IPS-NIHi7 (cell line): ENCODE data around the gene LAMTOR1.

Experiments
- DNase-seq: peaks from one replicate; pipeline ENCODE4 v3.0.0; 2012; ENCODE audit warnings: mixed read lengths; ENCODE audit errors: extremely low spot score

The LAMTOR1 gene

GRCh38 chr11:72119198-72119597 lies 16.1 kb upstream of the LAMTOR1 start:
- no peak for DNase-seq

DNA sequence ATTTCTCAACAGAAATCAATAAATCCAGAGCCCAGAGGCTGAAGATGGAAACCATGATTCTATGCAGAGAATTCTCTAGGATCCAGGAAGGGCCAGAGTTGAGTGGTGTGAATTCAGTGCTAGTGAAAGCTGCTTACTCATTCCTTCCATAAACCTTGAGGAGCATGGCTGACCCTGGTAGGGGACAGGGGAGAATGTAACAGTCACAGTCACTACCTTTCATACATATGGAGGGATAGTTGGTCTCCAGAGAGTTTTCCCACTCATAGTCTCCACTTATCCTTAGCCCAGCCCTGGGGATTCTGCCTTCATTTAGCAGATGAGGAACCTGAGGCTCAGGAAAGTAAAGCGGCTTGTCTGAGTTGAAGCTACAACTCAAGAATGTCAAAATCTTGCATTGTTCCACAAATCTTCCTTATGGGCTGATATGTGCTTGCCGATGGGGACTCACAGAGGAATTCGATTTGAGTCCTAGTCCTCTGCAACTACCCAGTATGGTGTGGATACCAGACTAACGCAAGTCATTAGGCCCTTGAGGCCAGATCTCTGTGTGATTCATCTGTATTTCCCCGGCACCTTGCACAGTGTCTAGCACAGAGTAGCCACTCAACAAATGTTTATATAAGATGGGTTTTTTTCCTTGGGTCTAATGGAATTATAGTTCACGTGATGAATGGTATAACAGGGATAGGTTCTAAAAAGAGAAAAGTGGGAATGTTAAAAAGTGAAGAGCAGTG lies 13.1 kb upstream of the LAMTOR1 start:
- no peak for DNase-seq

DNA sequence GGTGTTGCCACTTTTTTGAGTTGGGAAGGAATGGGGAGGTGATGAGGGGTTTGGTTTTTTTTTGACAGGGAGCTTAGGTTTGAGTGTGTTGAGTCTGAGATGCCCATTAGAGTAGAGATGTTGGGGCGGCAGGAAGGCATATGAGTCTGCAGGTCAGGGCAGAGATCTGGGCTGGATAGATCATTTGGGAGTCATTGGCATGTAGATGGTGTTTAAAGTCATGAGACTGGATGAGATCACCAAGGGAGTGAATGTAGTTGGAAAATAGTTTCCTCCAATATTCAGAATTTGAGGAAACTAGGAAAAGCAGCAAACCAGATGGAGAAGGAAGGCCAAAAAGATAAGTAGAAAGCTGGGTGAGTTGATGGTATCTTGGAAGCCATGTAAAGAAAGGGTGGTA lies 11.5 kb upstream of the LAMTOR1 start:
- no peak for DNase-seq

DNA sequence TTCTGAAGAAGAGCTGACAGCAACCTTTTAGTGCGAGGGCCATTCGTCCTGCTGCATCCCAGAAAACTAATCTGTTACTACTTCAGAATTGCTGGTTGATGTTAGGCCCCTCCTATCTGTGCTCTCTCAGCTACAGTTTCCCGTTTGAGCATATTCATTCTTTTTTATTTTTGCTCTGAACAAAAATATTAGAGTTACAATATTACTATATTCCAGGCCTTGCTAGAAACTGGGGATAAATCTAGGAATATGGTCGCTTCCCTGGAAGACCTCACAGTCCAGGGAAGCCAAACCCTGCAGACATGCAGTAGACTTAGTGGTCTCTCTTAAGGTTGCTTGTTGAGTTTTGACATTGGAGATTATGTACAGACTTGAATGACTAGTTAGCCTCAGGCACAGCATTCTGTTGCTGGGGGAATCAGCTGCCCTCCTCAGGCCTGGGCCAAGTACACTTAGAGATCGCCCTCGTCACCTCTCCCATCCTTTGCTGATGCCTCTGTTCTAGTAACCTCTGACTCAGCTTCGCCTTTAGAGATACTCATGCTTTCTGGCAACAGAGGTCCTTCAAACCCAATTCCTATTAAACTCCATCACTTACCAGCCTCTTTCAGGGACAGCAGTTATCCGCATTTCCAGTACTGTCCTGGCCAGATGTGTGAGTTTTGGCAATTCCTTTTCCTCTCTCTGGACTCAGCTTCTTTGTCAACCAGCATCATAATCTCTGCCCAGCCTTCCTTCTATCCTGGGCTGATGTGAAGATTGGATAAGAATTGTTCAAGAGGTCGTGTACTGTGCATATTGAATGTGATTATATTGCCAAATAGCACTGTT lies 10.1 kb upstream of the LAMTOR1 start:
- no peak for DNase-seq

DNA sequence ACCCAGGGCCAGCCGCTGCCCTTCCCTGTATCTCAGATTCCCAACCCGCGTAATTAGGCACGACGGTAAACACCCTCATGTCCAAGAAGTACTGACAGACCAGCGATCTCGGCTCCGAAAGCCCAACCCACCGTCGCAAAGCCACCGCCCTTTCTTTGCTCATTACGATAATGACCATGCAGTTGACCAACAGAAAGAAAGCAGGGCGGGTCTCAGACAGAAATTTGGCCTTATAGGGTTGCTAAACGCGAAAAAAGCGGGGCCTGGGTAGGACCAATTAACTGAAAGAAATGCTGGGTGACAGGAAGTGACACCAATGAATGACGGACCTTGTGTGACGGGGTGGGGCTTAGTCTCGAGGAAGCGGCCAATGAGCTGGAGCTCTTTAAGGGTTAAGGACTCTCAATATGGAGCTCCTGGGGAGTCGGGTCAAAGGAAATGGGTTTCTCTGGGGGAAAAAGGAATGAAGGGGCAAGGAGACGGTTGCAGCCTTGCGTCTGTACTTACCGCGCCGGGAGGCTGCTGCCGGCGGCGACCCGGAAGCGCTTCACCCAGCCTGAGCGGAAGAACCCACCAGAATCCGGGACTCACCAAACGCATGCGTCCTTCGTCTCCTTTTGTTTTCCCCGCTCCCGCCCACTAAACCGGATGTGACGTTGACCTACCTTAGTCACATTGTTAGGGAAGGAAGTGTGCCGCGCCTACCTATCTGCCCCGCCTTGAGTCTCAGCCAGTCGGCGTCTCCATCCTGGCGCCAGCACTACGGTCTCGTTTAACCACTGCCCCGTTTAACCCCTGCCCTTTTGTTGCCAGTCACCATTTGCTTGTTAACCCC lies 9.3 kb upstream of the LAMTOR1 start, which contains the start of gene ANAPC15:
TSS of gene ANAPC15 (minus strand) at position 553 of the 835 bp plus-strand sequence. CDS start 1,419 bp downstream, outside the sequence.
- DNase-seq = peak; percentile 93

GRCh38 chr11:72111300-72112142 lies 8.4 kb upstream of the LAMTOR1 start:
- no peak for DNase-seq

- no peak for DNase-seq
Observed at GRCh38 chr11:72105888-72106287, 2.8 kb upstream of the LAMTOR1 start, which contains the start of gene TOMT. Gene TOMT (plus strand): TSS chr11:72105924. CDS start chr11:72105952, 28 bp downstream.

- DNase-seq = no peak
Observed at GRCh38 chr11:72103754-72104167, 664 bp upstream of the LAMTOR1 start.

GRCh38 chr11:72102631-72102945 lies 509 bp downstream of the LAMTOR1 start:
- no peak for DNase-seq

GRCh38 chr11:72102162-72102561 lies 935 bp downstream of the LAMTOR1 start:
- no peak for DNase-seq

GRCh38 chr11:72100462-72100861 lies 2.6 kb downstream of the LAMTOR1 start:
- no peak for DNase-seq

DNA sequence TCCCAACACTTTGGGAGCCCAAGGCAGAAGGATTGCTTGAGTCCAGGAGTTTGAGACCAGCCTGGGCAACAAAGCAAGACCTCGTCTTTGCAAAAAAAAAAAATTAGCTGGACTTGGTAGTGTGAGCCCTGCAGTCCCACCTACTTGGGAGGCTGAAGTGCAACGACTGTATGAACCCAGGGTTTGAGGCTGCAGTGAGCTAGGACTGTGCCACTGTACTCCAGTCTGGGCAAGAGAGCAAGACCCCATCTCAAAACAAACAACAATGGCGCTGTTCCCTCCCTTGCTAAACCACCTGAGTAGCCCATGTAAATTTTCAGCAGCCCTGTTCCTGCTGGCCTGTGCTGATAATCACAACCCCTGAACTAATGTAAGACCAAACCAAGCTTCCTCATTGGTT lies 3.1 kb downstream of the LAMTOR1 start:
- no peak for DNase-seq

DNA sequence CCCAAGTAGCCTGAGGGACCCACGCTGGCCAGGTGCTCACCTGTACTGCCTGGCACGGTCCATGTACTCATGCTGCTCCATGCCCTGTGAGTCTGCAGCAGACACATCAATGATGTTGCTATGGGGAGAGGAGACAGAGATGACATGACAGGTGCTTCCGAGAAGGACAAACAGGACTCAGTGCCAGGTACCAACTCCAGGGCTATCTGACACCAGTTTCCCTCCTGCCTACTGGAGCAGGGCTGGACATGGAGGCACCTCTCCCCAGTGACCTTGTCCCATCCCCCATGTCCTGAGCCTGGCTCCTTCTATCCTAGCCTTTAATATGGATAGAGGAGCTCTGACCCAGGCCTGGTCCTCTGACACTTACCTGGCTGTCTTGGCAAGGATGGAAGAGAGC lies 4.4 kb downstream of the LAMTOR1 start:
- no peak for DNase-seq

DNA sequence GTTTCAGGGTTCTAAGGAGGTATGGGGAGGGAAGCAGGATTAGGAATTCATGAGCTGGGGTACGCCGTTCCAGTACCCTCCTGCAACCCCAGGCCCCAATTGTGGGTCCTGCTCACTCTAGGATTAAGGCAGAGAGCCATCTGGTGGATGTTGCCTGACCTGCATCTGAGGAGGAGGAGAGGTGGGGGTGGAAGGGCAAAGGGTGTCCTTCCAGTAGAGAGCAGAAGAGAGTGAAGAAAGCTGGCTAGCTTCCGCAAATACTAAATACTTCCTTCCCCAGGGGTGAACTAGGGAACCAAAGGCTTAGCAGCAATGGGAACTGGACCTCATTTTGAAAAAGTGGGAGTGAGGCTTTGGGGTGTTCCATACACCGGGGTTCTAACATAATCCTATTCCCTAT lies 11.8 kb downstream of the LAMTOR1 start:
- peak; percentile 88 for DNase-seq

DNA sequence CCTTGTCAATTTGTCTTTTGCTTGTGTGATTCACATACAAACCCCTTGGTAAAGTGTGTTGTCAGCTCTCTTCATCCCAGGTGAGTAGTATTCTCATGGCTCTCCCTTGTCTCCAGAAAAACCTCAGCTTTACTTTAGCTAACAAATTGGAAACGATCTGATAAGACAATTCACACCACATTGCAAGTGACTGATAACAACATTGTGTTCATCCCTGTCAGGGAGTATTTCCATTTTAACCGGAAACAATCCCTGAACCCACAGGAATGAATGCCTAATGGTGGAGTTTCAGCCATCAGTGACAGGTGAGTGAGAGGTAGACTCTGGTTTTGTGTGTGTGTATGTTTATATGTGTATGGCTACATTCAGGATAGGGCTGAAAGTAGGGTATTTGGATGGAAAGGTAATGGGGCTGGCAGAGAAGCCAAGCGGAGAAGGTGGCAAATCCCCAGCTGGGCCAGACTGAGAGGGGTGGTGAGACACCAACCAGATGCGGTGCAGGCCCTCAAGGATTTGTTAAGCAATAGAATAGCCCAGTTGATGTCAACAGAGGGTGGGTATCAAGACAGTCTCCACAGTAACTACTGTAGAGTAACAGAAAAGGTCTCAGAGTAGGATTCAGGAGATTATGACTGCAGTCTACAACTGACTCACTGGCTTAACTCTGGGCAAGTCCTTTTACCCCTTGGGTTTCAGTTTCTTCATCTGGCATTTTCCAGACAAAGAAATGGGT lies 14.9 kb downstream of the LAMTOR1 start:
- DNase-seq = no peak

DNA sequence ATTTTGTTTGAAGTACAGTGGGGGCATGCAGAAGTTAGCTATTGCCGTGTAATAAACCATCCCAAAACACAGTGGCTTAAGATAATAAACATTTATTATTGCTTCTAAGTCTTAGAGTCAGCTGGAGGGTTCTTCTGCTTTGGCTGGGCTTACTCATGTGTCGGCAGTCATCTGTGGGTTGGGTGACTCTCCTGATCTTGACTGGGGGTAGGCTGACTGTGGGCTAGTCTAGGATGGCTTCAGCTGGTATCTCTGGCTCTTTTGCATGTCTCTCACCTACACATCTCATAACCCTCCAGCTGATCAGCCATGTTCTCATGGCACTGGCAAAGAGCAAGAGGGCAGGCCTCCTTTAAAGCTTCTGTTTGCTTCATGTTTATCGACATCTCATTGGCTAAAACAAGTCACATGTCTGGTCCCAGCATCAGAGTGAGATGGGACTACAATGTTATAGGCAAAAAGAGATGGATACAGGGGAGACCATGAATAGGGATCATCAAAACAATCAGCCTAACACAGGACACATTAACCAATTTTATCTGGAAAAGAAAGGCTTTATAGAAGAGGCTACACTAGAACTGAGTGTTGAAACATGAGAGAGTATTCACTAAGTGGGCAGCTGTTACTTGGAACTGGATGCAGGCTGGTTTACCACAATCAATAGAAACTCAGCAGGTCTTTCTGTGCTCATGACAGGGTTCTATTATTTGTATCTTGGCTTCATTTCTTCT lies 17.3 kb downstream of the LAMTOR1 start:
- DNase-seq = no peak

GRCh38 chr11:72084965-72085364 lies 18.1 kb downstream of the LAMTOR1 start:
- DNase-seq = no peak

DNA sequence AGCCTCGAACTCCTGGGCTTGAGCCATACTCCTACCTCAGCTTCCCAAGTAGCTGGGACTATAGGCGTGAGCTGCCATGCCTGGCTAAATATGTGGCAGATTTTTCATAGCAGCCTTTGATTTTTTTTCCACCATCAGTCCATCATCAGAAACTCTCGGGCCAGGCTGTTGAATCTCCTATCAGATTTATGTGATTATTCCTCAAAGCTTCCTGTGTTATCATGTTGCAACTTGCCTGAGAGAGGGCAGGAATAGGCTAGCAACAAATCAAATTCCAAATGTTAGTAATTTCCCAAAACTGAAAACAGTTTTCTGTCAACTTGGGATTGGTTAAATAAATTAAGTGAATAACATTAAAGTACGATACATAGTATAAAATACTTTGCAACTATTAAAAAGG lies 19.0 kb downstream of the LAMTOR1 start:
- DNase-seq = no peak

- no peak for DNase-seq
Observed at GRCh38 chr11:72083414-72083813, 19.7 kb downstream of the LAMTOR1 start.
